NCI-H774 (cell line): ENCODE data around the gene CASP8AP2.
"Not testable (repeated sequence)": the region's sequence is repeated elsewhere in the genome, so short reads cannot be mapped to it uniquely, and the experiment has no call there.

Source experiments
- DNase-seq: peaks from one replicate; lab custom pipeline; 2025; lab: John Stamatoyannopoulos, UW

The CASP8AP2 gene

GRCh38 chr6:89829472-89830169 lies at the start of gene CASP8AP2:
Gene CASP8AP2, plus strand, starts transcription at chr6:89829880.
- peak; percentile 100 for DNase-seq

GRCh38 chr6:89781070-89782034 lies 48.3 kb upstream of the CASP8AP2 start:
- no peak for DNase-seq

- no peak for DNase-seq
These were observed 47.5 kb upstream of the CASP8AP2 start for GRCh38 chr6:89782222-89782621.

- not testable (repeated sequence) for DNase-seq
These were observed 46.4 kb upstream of the CASP8AP2 start for GRCh38 chr6:89783293-89783692.

- no peak for DNase-seq
These were observed 44.8 kb upstream of the CASP8AP2 start for GRCh38 chr6:89784838-89785237.

- DNase-seq: no peak
These were observed 42.7 kb upstream of the CASP8AP2 start for GRCh38 chr6:89786970-89787369.

GRCh38 chr6:89787660-89788328 lies 41.9 kb upstream of the CASP8AP2 start:
- DNase-seq: no peak

- no peak for DNase-seq
These were observed 39.7 kb upstream of the CASP8AP2 start for GRCh38 chr6:89789980-89790379.

- no peak for DNase-seq
These were observed 39.3 kb upstream of the CASP8AP2 start for GRCh38 chr6:89790403-89790802.

GRCh38 chr6:89792881-89793280 lies 36.8 kb upstream of the CASP8AP2 start:
- DNase-seq: peak; percentile 22

- DNase-seq: no peak
These were observed 36.1 kb upstream of the CASP8AP2 start for GRCh38 chr6:89793586-89793985.

GRCh38 chr6:89794324-89794723 lies 35.4 kb upstream of the CASP8AP2 start:
- no peak for DNase-seq

GRCh38 chr6:89797317-89797716 lies 32.4 kb upstream of the CASP8AP2 start:
- no peak for DNase-seq

GRCh38 chr6:89799096-89799495 lies 30.6 kb upstream of the CASP8AP2 start:
- DNase-seq: no peak

- DNase-seq: no peak
These were observed 29.9 kb upstream of the CASP8AP2 start for GRCh38 chr6:89799756-89800155.

GRCh38 chr6:89803271-89803670 lies 26.4 kb upstream of the CASP8AP2 start:
- DNase-seq: no peak

- no peak for DNase-seq
These were observed 23.8 kb upstream of the CASP8AP2 start for GRCh38 chr6:89805814-89806371.

GRCh38 chr6:89807581-89807980 lies 22.1 kb upstream of the CASP8AP2 start:
- no peak for DNase-seq

- DNase-seq: not testable (repeated sequence)
These were observed 16.3 kb upstream of the CASP8AP2 start for GRCh38 chr6:89813422-89813821.

- no peak for DNase-seq
These were observed 12.2 kb upstream of the CASP8AP2 start for GRCh38 chr6:89817481-89817880.

- peak; percentile 17 for DNase-seq
These were observed 10.7 kb upstream of the CASP8AP2 start for GRCh38 chr6:89818977-89819335.
